Lung microvascular endothelial cell (primary cell): Measurements from ENCODE around the gene WDR93. TPM values are rescaled to one million over a fixed set of nuclear protein-coding genes. Genes with fewer than 3 reads are reported as not detected.
"Not testable (repeated sequence)": the region's sequence is repeated elsewhere in the genome, so short reads cannot be mapped to it uniquely, and the experiment has no call there.

Source experiments
- DNase-seq, 2 donors: peaks; one replicate each; pipeline versions ENCODE4 v3.0.0 to v3.0.0-alpha.2; 2010; ENCODE audit warnings: low read depth in 2 of 2
- total RNA-seq: library from RNA; depleted of rRNA; stranded (reverse); fragments of >200 nt; gene quantifications from 2 replicates; pipeline ENCODE4 v1.2.1, GENCODE V29; 2014

The WDR93 gene
- total RNA-seq, 1 donor from 2014 or later = not detected

DNA sequence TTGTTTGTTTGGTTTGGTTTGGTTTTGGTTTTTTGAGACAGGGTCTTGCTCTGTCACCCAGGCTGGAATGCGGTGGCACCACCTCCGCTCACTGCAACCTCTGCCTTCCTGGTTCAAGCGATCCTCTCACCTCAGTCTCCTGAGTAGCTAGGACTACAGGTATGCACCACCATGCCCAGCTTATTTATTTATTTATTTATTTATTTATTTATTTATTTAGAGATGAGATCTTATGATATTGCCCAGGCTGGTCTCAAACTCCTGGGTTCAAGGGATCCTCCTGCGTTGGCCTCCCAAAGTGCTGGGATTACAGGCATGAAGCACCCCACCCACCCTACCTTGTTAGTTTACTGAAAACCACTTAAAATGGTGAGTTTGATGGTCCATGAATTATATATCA is 98.0 kb downstream of the WDR93 start:
- DNase-seq = not testable (repeated sequence)

DNA sequence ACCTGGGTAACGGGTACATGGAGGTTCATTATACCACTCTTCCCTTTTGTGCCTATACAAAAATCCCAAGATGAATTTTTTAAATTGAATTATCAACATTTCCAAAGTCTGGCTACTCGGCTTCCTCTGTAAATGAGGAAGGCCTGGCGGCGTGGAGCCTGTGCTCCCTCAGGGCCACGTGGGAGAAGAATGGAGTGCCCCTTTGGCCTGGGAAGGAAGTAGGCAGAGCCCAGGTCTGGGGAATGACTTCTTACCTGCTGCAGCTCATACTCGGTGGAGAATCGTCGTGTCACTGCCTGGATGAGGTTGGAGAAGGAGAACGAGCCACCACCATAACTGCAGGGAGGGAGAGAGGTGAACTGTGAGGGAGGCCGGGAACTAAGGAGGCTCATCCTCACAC is 99.6 kb downstream of the WDR93 start:
- DNase-seq = no peak

DNA sequence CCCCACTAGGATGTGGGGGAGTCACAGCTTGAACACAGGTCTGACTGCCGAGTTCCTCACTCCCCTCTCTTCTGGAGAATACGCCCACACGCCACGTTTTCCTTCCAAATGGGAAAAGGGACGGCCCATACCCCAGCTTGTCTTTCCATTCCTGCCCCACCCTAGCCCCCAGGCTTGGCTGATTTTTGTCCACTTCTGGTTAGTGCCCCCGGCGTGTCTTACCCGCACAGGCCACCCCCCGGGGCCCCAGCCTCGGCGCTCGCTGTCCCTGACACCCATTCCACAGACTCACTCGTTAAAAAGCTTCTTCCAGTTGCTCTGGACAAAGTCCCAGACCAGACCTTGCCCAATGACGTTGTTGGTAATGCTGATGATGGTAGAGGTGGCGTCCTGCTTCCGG is 100.0 kb downstream of the WDR93 start:
- DNase-seq = no peak

- DNase-seq = no peak
Measured at GRCh38 chr15:89792106-89792805, 101.6 kb downstream of the WDR93 start.

Other genes starting within 250 kb of the WDR93 start
- gene RHCG, start 194.2 kb upstream of the WDR93 start, total RNA-seq = not detected in 2 replicates
- gene TICRR, start 115.3 kb upstream of the WDR93 start, total RNA-seq = 0.40 and 1.5 TPM in 2 replicates
- 0.40 and 1.1 TPM in 2 replicates for gene KIF7, start 35.3 kb upstream of the WDR93 start, total RNA-seq
- gene PLIN1, start 11.4 kb upstream of the WDR93 start, total RNA-seq = under 0.01 TPM in 1 of 2 replicates, not detected in the other
- 3.7 and 3.8 TPM in 2 replicates for gene PEX11A, start 57 bp upstream of the WDR93 start, total RNA-seq
- under 0.01 and 0.22 TPM in 2 replicates for gene MESP1, start 60.4 kb downstream of the WDR93 start, total RNA-seq
- not detected in 2 replicates for gene MESP2, start 85.5 kb downstream of the WDR93 start, total RNA-seq
- 8.5 and 10.7 TPM in 2 replicates for gene ANPEP, start 124.0 kb downstream of the WDR93 start, total RNA-seq
- 21.6 and 30.0 TPM in 2 replicates for gene AP3S2, start 203.2 kb downstream of the WDR93 start, total RNA-seq
- 8.5 and 11.1 TPM in 2 replicates for gene ARPIN, start 222.1 kb downstream of the WDR93 start, total RNA-seq